Amniotic epithelial cell (primary cell): ENCODE data around the gene IFT88.
A peak's percentile ranks its signal among the peaks of the same experiment; 100 is the strongest.

Source experiments
- DNase-seq: peaks from one replicate; pipeline ENCODE4 v3.0.0-alpha.2; 2010; ENCODE audit warnings: low read depth

Gene IFT88

GRCh38 chr13:20566468-20566897 lies 474 bp upstream of the IFT88 start:
- DNase-seq: peak; percentile 82

DNA sequence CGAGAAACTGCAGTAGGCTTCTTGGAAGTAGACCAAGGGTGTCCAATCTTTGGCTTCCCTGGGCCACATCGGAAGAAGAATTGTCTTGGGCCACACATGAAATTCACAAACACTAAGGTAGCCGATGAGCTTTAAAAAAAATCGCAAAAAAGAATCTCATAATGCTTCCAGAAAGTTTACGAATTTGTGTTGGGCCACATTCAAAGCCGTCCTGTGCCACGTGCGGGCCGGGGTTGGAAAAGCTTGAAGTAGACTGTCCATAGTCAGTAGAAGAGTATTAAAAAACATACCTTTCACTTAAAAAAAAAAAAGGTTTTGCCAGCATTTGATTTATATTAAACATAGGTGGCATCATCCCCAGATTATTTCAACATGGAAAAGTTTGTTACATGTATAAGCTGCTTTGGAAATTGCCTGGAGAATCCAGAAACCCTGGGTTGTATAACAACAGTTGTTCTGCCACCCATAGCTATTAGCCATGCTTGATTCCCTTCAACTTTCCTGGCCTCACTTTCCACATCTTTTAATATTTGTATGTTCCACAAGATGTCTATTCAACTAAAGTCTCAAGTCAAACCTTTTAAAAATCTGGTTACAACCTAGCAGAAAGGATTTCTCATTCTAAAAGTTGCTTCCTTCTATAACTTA lies 1.0 kb downstream of the IFT88 start:
- DNase-seq: no peak

DNA sequence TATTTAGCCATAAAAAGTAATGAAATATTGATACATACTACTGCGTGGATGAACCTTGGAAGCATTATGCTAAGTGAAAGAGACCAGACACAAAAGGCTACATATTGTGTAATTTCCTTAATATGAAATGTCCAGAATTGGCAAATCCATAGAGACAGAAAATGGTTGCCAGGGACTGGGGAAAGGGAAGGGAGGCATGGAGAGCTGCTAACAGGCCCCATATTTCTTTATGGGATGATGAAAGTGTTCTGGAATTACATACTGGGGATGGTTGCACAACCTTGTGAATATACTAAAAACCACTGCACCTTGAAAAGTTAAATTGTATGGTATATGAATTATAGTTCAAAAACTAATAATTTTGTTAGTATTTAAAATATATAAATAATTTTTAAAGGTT lies 3.6 kb downstream of the IFT88 start:
- DNase-seq: peak; percentile 91

DNA sequence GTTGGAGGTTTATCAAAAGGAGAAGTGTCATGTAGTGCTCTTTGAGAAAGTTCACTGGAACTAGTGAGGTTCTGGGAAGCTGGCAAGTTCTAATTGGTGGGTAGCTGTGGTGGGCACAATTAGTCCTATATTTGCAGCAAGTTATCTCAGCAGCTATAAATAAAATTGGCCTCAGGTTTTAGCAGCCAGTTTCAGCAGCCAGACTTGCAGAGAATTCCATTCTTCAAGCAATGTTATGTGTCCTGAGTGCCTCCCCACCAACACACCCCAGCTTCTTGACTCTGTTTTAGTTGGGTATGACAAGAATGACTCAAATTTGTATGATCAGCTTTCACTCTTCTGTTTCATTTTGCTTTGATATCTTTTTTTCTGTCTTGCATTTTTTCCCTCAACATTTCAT lies 4.7 kb downstream of the IFT88 start:
- DNase-seq: no peak

GRCh38 chr13:20573186-20573585 lies 6.2 kb downstream of the IFT88 start:
- no peak for DNase-seq

GRCh38 chr13:20573636-20574035 lies 6.7 kb downstream of the IFT88 start:
- DNase-seq: no peak

DNA sequence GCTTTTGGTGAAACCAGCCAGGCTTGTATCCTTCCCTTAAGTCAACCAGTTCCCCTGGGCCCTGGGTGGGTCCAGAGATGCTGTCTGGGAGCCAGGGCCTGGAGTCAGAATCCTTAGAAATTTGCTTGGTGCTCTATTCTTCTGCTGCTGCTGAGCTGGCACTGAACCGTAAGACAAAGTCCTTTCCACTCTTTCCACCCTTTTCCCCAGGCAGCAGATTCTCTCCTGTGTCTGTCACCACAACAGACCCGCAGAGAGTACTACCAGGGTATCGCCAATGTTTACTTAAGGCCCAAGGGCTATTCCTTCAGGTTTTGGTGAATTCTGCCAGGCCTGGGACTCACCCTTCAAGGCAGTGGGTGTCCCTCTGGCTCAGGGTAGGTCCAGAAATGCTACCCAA lies 12.2 kb downstream of the IFT88 start:
- DNase-seq: no peak

DNA sequence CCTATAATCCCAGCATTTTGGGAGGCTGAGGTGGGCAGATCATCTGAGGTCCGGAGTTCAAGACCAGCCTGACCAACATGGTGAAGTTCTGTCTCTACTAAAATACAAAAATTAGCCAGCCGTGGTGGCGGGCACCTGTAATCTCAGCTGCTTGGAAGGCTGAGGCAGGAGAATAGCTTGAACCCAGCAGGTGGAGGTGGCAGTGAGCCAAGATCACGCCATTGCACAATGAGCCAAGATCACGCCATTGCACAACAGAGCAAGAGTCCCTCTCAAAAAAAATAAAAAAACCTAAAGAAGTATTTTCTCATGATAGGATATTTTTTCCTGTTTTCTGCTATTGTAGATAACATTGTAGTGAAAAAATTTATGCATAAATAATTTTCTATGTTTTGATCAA lies 13.3 kb downstream of the IFT88 start:
- DNase-seq: no peak

DNA sequence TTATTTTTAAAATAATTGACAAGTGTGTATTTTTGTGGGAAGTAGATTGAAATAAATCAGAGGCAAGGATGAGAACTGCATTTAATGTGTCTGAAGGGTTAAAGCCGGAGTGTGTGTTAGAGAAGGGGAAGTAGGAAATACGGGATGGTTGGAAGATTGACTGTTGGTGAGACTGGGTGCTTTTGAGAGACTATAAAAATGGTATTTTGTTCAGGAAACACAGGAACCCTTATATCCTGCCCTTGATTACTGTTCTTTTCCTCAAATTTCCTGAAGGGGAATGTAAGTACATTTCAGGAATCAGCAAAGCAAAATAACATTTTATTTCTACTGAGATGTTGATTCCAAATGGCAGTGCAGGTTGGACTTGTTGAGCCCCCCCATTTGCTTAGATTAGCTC lies 15.1 kb downstream of the IFT88 start:
- DNase-seq: no peak

GRCh38 chr13:20583803-20584293 lies 16.9 kb downstream of the IFT88 start:
- DNase-seq: no peak

DNA sequence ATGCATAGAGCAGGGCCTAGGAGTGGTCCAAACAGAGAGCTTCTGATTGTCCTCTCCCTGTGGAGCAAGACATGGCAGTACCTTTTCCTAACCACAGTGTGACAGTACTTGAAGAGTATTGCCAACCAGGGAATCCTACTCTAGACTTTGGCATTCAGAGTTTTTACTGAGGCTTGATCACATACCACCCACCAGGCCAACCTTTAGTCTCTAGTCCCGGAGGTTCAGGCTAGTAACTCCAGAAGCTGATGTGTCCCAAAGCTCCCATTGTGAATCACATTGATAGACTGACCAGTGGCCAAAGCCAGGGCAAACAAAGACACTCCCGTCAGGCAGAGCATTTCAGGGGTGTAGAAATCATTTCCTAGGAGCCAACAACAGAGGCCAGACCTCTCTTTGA lies 18.4 kb downstream of the IFT88 start:
- DNase-seq: no peak

DNA sequence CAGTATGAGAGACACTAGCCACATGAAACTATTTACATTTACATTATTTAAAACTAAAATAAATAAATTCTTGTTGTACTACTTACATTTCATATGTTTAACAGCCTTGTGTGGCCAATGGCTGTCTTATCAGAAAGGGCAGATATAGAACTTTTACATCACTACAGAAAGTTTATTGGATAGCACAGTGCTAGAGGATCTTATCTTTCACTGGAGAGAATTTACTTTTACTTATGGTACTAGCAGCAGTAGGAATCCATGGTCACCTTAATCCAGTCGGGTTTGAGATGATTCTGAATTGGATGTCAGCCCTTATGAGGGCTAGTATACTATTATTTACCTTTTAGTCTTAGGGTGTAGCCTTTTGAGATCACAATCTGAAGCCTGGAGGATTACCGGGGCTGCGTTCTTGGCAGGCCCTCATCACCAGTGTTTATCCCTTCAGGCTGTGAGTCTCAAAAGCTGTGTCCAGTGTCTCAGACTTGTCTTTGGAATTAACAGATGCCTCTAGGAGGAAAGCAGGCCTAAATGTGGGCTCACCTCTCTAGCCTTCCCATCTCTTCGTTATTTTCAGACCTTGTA lies 21.7 kb downstream of the IFT88 start:
- DNase-seq: no peak

DNA sequence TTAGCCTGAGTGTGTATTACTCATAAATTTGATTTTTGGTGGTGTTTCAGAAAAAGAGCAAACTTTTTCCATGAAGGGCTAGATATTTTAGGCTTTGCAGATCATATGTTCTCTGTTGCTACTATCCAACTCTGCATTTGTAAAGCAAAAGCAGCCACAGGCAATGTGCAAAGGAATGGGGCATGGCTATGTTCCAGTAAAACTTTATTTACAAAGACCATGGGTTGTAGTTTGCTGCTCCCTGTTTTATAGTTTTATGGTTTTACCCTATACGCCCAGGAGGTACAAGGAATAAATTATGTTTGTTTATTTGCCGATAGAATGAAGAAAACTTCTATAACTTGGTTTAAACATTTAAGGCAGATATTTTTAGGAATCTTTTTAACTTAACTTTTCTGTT lies 23.6 kb downstream of the IFT88 start:
- no peak for DNase-seq

DNA sequence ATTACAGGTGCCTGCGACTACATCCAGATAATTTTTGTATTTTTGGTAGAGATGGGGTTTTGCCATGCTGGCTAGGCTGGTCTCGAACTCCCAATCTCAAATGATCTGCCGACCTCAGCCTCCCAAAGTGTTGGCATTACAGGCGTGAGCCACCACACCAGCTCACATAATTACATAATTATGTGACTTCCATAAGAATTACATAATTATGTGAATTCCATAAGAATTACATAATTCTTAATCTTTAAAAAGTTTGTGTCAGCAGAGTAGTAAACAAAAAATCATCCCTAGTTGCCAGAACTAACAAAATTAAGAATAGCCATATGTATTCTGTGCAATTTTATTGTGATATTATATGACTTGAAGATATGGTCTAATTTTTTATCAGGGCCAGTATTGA lies 25.6 kb downstream of the IFT88 start:
- DNase-seq: no peak

DNA sequence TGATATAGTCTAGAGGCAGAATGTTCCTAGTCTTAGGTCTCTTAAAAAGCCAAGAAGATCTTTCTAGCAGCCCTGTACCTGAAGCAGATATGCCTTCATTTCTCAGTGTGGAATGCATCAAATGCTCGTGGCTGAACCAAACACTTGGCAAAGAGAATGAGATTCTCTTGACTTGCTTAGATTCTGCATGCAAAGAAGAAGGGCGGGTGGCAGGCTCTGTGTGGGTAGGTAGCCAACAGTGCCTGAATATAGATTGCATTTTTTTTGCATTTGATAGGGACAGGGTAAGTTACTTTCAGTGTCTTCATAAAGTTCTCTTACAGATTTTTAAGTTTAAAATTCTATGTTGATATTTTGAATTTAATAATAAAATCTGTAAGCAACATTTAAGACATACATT lies 27.3 kb downstream of the IFT88 start:
- no peak for DNase-seq

- DNase-seq: no peak
Measured at GRCh38 chr13:20607015-20607414, 40.1 kb downstream of the IFT88 start.

DNA sequence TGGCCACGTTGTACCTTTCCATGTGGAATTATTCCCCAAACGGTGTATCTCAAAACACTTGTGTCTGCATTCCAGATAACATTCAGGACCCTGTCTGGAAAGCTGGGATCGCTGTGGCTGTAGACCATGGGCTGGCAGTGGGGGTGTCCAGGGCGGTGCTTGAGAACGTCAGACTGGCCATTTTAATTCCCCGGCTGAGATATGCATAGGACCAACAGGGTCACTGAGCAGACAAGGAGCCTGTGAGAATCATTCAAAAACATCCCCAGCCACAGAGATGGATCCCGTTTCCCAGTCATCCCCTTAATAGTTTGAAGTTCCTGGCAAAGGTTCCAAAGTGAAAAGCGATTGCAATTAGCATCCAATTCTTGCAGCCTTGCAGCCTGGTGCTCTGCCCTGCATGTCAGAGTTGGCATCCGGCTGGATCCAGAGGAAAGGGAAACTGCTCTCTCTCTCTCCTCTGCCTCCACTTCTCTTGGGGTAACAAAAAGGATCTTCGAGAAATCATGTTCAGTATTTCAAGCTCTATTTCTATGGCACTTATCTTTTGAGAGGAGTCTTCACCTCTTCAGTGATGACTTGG lies 41.6 kb downstream of the IFT88 start:
- no peak for DNase-seq

GRCh38 chr13:20609145-20609544 lies 42.2 kb downstream of the IFT88 start:
- DNase-seq: peak; percentile 95

DNA sequence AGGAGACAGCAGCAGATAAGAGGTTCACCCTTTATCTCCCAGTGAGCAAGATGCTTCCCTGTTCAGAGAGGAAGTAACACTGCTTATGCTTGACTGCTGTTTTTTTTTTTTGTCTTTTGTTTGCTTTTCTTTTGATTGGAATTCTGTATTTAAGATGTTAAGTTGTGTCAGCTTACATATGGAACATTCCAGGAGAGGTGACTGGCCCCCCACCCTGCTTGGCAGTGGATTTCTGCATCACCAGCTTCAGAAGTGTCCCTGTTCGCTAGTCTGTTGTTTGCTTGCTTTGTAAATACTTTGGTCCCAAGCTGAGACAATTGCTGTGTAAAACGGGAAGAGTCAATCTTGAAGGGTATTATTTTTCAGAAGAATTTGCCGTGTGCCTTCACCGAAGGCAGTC lies 43.0 kb downstream of the IFT88 start:
- DNase-seq: no peak

DNA sequence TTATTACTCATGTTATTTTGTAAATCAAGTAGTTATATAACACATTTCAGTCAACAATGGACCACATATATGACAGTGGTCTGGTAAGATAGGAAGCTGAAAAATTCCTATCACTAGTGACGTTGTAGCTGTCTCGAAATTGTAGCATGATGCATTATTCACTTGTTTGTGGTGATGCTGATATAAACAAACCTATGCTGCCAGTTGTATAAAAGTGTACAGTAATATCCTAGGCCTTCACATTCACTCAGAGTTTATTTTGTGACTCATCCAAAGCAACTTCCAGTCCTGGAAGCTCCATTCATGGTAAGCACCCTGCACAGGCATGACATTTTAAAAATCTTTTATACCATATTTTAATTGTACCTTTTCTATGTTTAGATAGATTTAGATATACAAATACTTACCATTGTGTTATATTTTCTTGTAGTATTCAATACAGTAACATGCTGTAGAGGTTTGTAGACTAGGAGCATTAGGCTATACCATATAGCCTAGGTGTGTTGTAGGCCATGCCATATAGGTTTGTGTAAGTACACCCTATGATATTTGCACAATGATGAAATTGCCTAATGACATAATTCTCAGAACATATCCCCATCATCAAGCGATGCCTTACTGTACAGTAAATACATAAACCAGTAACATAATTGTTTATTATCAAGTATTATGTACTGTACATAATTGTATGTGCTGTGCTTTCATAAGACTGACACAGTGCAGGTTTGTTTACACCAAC lies 49.3 kb downstream of the IFT88 start:
- DNase-seq: peak; percentile 91

DNA sequence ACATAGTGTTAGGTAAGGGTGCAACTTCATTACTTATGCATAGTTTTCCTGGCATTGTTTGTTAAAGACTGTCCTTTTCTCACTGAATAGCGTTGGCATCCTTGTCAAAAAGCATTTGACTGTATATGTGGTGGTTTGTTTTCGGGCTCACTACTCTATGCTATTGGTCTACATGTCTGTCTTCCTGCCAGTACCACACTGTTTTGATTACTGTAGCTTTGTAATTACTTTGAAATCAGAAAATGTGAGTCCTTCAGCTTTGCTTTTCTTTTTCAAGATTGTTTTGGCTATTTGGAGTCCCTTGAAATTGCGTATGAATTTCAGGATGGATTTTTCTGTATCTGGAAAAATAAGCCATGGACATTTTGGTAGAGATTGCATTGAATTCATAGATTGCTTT lies 56.0 kb downstream of the IFT88 start:
- DNase-seq: no peak

- DNase-seq: no peak
Measured at GRCh38 chr13:20624213-20624612, 57.3 kb downstream of the IFT88 start.

DNA sequence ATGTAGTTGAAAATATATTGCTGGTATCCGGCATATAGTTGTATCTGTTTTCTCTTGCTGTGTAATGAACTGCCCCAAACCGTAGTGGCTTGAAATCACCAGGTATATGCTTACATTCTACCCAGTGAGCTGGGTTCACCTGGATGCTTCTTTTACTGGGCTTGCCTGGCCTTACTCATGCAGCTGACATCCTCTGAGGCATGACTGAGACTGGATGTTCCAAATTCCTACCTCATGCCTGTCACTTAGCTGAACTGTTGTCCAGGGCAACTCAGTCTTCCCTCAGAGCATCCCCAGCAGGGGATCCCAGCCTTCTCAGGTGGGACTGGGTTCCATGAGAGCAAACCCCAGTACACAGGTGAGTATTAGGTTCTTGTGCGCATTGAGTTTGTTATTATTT lies 66.8 kb downstream of the IFT88 start:
- no peak for DNase-seq
